ENCODE measurements around the gene SARM1.

- TF ChIP-seq, protein P1, sequence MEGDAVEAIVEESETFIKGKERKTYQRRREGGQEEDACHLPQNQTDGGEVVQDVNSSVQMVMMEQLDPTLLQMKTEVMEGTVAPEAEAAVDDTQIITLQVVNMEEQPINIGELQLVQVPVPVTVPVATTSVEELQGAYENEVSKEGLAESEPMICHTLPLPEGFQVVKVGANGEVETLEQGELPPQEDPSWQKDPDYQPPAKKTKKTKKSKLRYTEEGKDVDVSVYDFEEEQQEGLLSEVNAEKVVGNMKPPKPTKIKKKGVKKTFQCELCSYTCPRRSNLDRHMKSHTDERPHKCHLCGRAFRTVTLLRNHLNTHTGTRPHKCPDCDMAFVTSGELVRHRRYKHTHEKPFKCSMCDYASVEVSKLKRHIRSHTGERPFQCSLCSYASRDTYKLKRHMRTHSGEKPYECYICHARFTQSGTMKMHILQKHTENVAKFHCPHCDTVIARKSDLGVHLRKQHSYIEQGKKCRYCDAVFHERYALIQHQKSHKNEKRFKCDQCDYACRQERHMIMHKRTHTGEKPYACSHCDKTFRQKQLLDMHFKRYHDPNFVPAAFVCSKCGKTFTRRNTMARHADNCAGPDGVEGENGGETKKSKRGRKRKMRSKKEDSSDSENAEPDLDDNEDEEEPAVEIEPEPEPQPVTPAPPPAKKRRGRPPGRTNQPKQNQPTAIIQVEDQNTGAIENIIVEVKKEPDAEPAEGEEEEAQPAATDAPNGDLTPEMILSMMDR (IDR thresholded peaks at IDR 0.05; ENCODE audit: low read length): no peak
- TF ChIP-seq EZH2 (optimal IDR thresholded peaks at IDR 0.05; ENCODE audit: low read depth, low read length): no peak
- TF ChIP-seq EZH2phosphoT487 (IDR thresholded peaks at IDR 0.05; ENCODE audit: low read length): no peak
Measured at GRCh38 chr17:28402224-28402630, 30.7 kb downstream of the SARM1 start.
